HFF-Myc (cell line): ENCODE data around the gene DCUN1D3.

ENCODE experiments used
- DNase-seq: peaks from one replicate; pipeline ENCODE4 v3.0.0-alpha.2; 2011; ENCODE audit warnings: low read depth; ENCODE audit errors: extremely low read depth
- H3K4me3 ChIP-seq: replicated peaks from 2 replicates; pipeline ENCODE4 v1.5.1; 2011; ENCODE audit warnings: low read depth, mild to moderate bottlenecking, control low read depth, low read length
- CTCF ChIP-seq: IDR thresholded peaks from 2 replicates; pipeline ENCODE4 v1.5.1; 2012; ENCODE audit warnings: mild to moderate bottlenecking, low read depth, low read length, control low read depth; ENCODE audit errors: missing control alignments

Gene DCUN1D3

GRCh38 chr16:20920091-20920490 lies 19.9 kb upstream of the DCUN1D3 start:
- H3K4me3 ChIP-seq: no peak overlapping the region
- DNase-seq: no peak
- no peak for TF ChIP-seq CTCF

- TF ChIP-seq CTCF: no peak
- DNase-seq: no peak
- H3K4me3 ChIP-seq: no peak overlapping the region
Measured at GRCh38 chr16:20918486-20919239, 18.5 kb upstream of the DCUN1D3 start.

GRCh38 chr16:20916942-20917341 lies 16.8 kb upstream of the DCUN1D3 start:
- TF ChIP-seq CTCF: no peak
- DNase-seq: no peak
- no peak overlapping the region for H3K4me3 ChIP-seq

GRCh38 chr16:20916289-20916688 lies 16.1 kb upstream of the DCUN1D3 start:
- no peak for DNase-seq

GRCh38 chr16:20911361-20911760 lies 11.2 kb upstream of the DCUN1D3 start:
- no peak overlapping the region for H3K4me3 ChIP-seq
- DNase-seq: no peak
- no peak for TF ChIP-seq CTCF

More at GRCh38 chr16:20916289-20916688, 16.1 kb upstream of the DCUN1D3 start:
- H3K4me3 ChIP-seq: no peak overlapping the region
- no peak for TF ChIP-seq CTCF

GRCh38 chr16:20910781-20911321 lies 10.7 kb upstream of the DCUN1D3 start:
- H3K4me3 ChIP-seq: no peak overlapping the region
- no peak for TF ChIP-seq CTCF
- DNase-seq: no peak
